ENCODE data around the gene SAYSD1.

The SAYSD1 gene

GRCh38 chr6:39087197-39087596, 27.8 kb downstream of the SAYSD1 start:
- H3K9me3 ChIP-seq (ENCODE audit: control insufficient read depth, low read length) = no peaks in the 10 kb centered on the region
- H3K36me3 ChIP-seq (ENCODE audit: control insufficient read depth, insufficient read depth, low read length, severe bottlenecking) = no peaks in the 10 kb centered on the region
- DNase-seq (ENCODE audit: low read depth) = no peak
- no peak overlapping the region for H3K9ac ChIP-seq (ENCODE audit: low read length)
- H3K4me1 ChIP-seq (ENCODE audit: control insufficient read depth, insufficient read depth, low read length) = no peaks in the 10 kb centered on the region
- no peak overlapping the region for H3K4me3 ChIP-seq (ENCODE audit: low read length)
- H3K27me3 ChIP-seq (replicated peaks; ENCODE audit: control insufficient read depth, insufficient read depth, low read length) = peaks cover 53% of the 10 kb centered on the region

- Histone ChIP-seq H3K9ac (ENCODE audit: low read length) (no peak overlapping the region), H3K4me1 (ENCODE audit: control insufficient read depth, insufficient read depth, low read length) (no peaks in the 10 kb centered on the region), H3K36me3 (ENCODE audit: control insufficient read depth, insufficient read depth, low read length, severe bottlenecking) (no peaks in the 10 kb centered on the region), H3K9me3 (ENCODE audit: control insufficient read depth, low read length) (no peaks in the 10 kb centered on the region), H3K27me3 (replicated peaks; ENCODE audit: control insufficient read depth, insufficient read depth, low read length) (peaks cover 53% of the 10 kb centered on the region), H3K4me3 (ENCODE audit: low read length) (no peak overlapping the region)
- no peak for DNase-seq (ENCODE audit: low read depth)
Observed at GRCh38 chr6:39086711-39087110, 28.3 kb downstream of the SAYSD1 start.

GRCh38 chr6:39086294-39086693, 28.7 kb downstream of the SAYSD1 start:
- H3K9me3 ChIP-seq (ENCODE audit: control insufficient read depth, low read length) = no peaks in the 10 kb centered on the region
- H3K36me3 ChIP-seq (ENCODE audit: control insufficient read depth, insufficient read depth, low read length, severe bottlenecking) = no peaks in the 10 kb centered on the region
- no peak overlapping the region for H3K9ac ChIP-seq (ENCODE audit: low read length)
- no peak overlapping the region for H3K4me3 ChIP-seq (ENCODE audit: low read length)
- peaks cover 53% of the 10 kb centered on the region for H3K27me3 ChIP-seq (replicated peaks; ENCODE audit: control insufficient read depth, insufficient read depth, low read length)
- DNase-seq (ENCODE audit: low read depth) = no peak
- H3K4me1 ChIP-seq (ENCODE audit: control insufficient read depth, insufficient read depth, low read length) = no peaks in the 10 kb centered on the region

- no peaks in the 10 kb centered on the region for H3K36me3 ChIP-seq (ENCODE audit: control insufficient read depth, insufficient read depth, low read length, severe bottlenecking)
- no peaks in the 10 kb centered on the region for H3K9me3 ChIP-seq (ENCODE audit: control insufficient read depth, low read length)
- H3K4me3 ChIP-seq (ENCODE audit: low read length) = no peak overlapping the region
- no peaks in the 10 kb centered on the region for H3K4me1 ChIP-seq (ENCODE audit: control insufficient read depth, insufficient read depth, low read length)
- no peak for DNase-seq (ENCODE audit: low read depth)
- H3K27me3 ChIP-seq (replicated peaks; ENCODE audit: control insufficient read depth, insufficient read depth, low read length) = peaks cover 56% of the 10 kb centered on the region
- no peak overlapping the region for H3K9ac ChIP-seq (ENCODE audit: low read length)
Observed at GRCh38 chr6:39085129-39085797, 29.7 kb downstream of the SAYSD1 start.

GRCh38 chr6:39084506-39084905, 30.5 kb downstream of the SAYSD1 start:
- Histone ChIP-seq H3K9me3 (ENCODE audit: control insufficient read depth, low read length) (no peaks in the 10 kb centered on the region), H3K4me1 (ENCODE audit: control insufficient read depth, insufficient read depth, low read length) (no peaks in the 10 kb centered on the region), H3K36me3 (ENCODE audit: control insufficient read depth, insufficient read depth, low read length, severe bottlenecking) (no peaks in the 10 kb centered on the region), H3K4me3 (ENCODE audit: low read length) (no peak overlapping the region), H3K27me3 (replicated peaks; ENCODE audit: control insufficient read depth, insufficient read depth, low read length) (peaks cover 55% of the 10 kb centered on the region), H3K9ac (ENCODE audit: low read length) (no peak overlapping the region)
- no peak for DNase-seq (ENCODE audit: low read depth)

- no peak overlapping the region for H3K9ac ChIP-seq (ENCODE audit: low read length)
- DNase-seq (ENCODE audit: low read depth) = no peak
- peaks cover 61% of the 10 kb centered on the region for H3K27me3 ChIP-seq (replicated peaks; ENCODE audit: control insufficient read depth, insufficient read depth, low read length)
- no peaks in the 10 kb centered on the region for H3K4me1 ChIP-seq (ENCODE audit: control insufficient read depth, insufficient read depth, low read length)
- H3K36me3 ChIP-seq (ENCODE audit: control insufficient read depth, insufficient read depth, low read length, severe bottlenecking) = no peaks in the 10 kb centered on the region
- no peak overlapping the region for H3K4me3 ChIP-seq (ENCODE audit: low read length)
- H3K9me3 ChIP-seq (ENCODE audit: control insufficient read depth, low read length) = no peaks in the 10 kb centered on the region
Observed at GRCh38 chr6:39083231-39083634, 31.8 kb downstream of the SAYSD1 start.

GRCh38 chr6:39082310-39082709, 32.7 kb downstream of the SAYSD1 start:
- Histone ChIP-seq H3K9me3 (ENCODE audit: control insufficient read depth, low read length) (no peaks in the 10 kb centered on the region), H3K4me1 (ENCODE audit: control insufficient read depth, insufficient read depth, low read length) (no peaks in the 10 kb centered on the region), H3K36me3 (ENCODE audit: control insufficient read depth, insufficient read depth, low read length, severe bottlenecking) (no peaks in the 10 kb centered on the region), H3K4me3 (ENCODE audit: low read length) (no peak overlapping the region), H3K9ac (ENCODE audit: low read length) (no peak overlapping the region), H3K27me3 (replicated peaks; ENCODE audit: control insufficient read depth, insufficient read depth, low read length) (peaks cover 64% of the 10 kb centered on the region)
- no peak for DNase-seq (ENCODE audit: low read depth)

GRCh38 chr6:39080246-39080875, 34.6 kb downstream of the SAYSD1 start:
- H3K27me3 ChIP-seq (replicated peaks; ENCODE audit: control insufficient read depth, insufficient read depth, low read length) = peaks cover 54% of the 10 kb centered on the region
- H3K4me3 ChIP-seq (ENCODE audit: low read length) = no peak overlapping the region
- no peak for DNase-seq (ENCODE audit: low read depth)
- no peaks in the 10 kb centered on the region for H3K4me1 ChIP-seq (ENCODE audit: control insufficient read depth, insufficient read depth, low read length)
- no peaks in the 10 kb centered on the region for H3K36me3 ChIP-seq (ENCODE audit: control insufficient read depth, insufficient read depth, low read length, severe bottlenecking)
- H3K9ac ChIP-seq (ENCODE audit: low read length) = no peak overlapping the region
- no peaks in the 10 kb centered on the region for H3K9me3 ChIP-seq (ENCODE audit: control insufficient read depth, low read length)

- DNase-seq (ENCODE audit: low read depth) = no peak
- H3K4me3 ChIP-seq (ENCODE audit: low read length) = no peak overlapping the region
Observed at GRCh38 chr6:39079197-39080125, 35.5 kb downstream of the SAYSD1 start.

GRCh38 chr6:39078695-39079094, 36.3 kb downstream of the SAYSD1 start:
- Histone ChIP-seq H3K27me3 (replicated peaks; ENCODE audit: control insufficient read depth, insufficient read depth, low read length) (peaks cover 40% of the 10 kb centered on the region), H3K4me1 (ENCODE audit: control insufficient read depth, insufficient read depth, low read length) (no peaks in the 10 kb centered on the region), H3K36me3 (ENCODE audit: control insufficient read depth, insufficient read depth, low read length, severe bottlenecking) (no peaks in the 10 kb centered on the region), H3K9me3 (ENCODE audit: control insufficient read depth, low read length) (no peaks in the 10 kb centered on the region), H3K4me3 (ENCODE audit: low read length) (no peak overlapping the region), H3K9ac (ENCODE audit: low read length) (no peak overlapping the region)
- DNase-seq (ENCODE audit: low read depth) = no peak

More at GRCh38 chr6:39079197-39080125, 35.5 kb downstream of the SAYSD1 start:
- Histone ChIP-seq H3K4me1 (ENCODE audit: control insufficient read depth, insufficient read depth, low read length) (no peaks in the 10 kb centered on the region), H3K9me3 (ENCODE audit: control insufficient read depth, low read length) (no peaks in the 10 kb centered on the region), H3K36me3 (ENCODE audit: control insufficient read depth, insufficient read depth, low read length, severe bottlenecking) (no peaks in the 10 kb centered on the region), H3K9ac (ENCODE audit: low read length) (no peak overlapping the region), H3K27me3 (replicated peaks; ENCODE audit: control insufficient read depth, insufficient read depth, low read length) (peaks cover 47% of the 10 kb centered on the region)

GRCh38 chr6:39077882-39078594, 36.9 kb downstream of the SAYSD1 start:
- DNase-seq (ENCODE audit: low read depth) = no peak
- no peak overlapping the region for H3K4me3 ChIP-seq (ENCODE audit: low read length)
- H3K27me3 ChIP-seq (replicated peaks; ENCODE audit: control insufficient read depth, insufficient read depth, low read length) = peaks cover 33% of the 10 kb centered on the region
- H3K9ac ChIP-seq (ENCODE audit: low read length) = no peak overlapping the region
- no peaks in the 10 kb centered on the region for H3K36me3 ChIP-seq (ENCODE audit: control insufficient read depth, insufficient read depth, low read length, severe bottlenecking)
- no peaks in the 10 kb centered on the region for H3K4me1 ChIP-seq (ENCODE audit: control insufficient read depth, insufficient read depth, low read length)
- no peaks in the 10 kb centered on the region for H3K9me3 ChIP-seq (ENCODE audit: control insufficient read depth, low read length)

Measured in adipocyte (in vitro differentiated cells).